K562 (cell line): ENCODE results near the gene UVRAG. TPM values are rescaled to one million over a fixed set of nuclear protein-coding genes. Genes with fewer than 3 reads are reported as not detected.

Experiments used
- ATAC-seq: fragments of 200-7000 bp; cut with Tn5 transposase; 3 replicates; pipeline ENCODE4 v1.9.1; 2020; ENCODE audit warnings: moderate library complexity
- BruUV-seq: library from RNA; stranded (reverse); fragments of 400-500 nt; replicated peaks from 2 replicates; lab custom pipeline; 2021; lab: Mats Ljungman, UMichigan
- CTCF ChIA-PET: fragments of 300-600 bp; formaldehyde crosslinking; extraction: SDS; loops from one replicate; lab custom pipeline; 2021; ENCODE audit warnings: low intra/inter-chr PET ratio; lab: Yijun Ruan, JAX
- POLR2A ChIA-PET: fragments of 300-600, 350-650 bp; sonication (Branson Sonifier 250); formaldehyde crosslinking; extraction: SDS; loops from one replicate; lab custom pipeline; 2021; ENCODE audit warnings: antibody characterized with exemption, inconsistent platforms; lab: Yijun Ruan, JAX
- DNase-seq, 4 experiments: peaks; one replicate each; pipeline versions ENCODE4 v3.0.0 to v3.0.0-alpha.2; 2011 to 2018; ENCODE audit warnings: low spot score in 3 of 4, mixed read lengths in 3 of 4; ENCODE audit errors: extremely low read depth in 1 of 4
- FAIRE-seq: peaks from 2 replicates; lab custom pipeline; 2011; peaks lifted over from hg19 to GRCh38; lab: Jason Lieb, UNC
- H2AFZ ChIP-seq: 2 replicates; pipeline ENCODE4 v1.6.0; 2011; ENCODE audit warnings: low read depth, low read length, control low read depth, inconsistent platforms
- H3K27ac ChIP-seq: fragments of 200-600 bp; 3 replicates; pipeline ENCODE4 v1.8.0; 2011; ENCODE audit warnings: low read depth, mild to moderate bottlenecking, control low read depth, inconsistent platforms, low read length, moderate library complexity, mixed read lengths; ENCODE audit errors: extremely low read depth
- H3K27me3 ChIP-seq, 2 experiments: fragments of 300-600 bp in 1 of 2; 2 replicates in 1 of 2; 3 replicates in 1 of 2; pipeline versions ENCODE4 v1.6.0 to v1.8.0; 2011; ENCODE audit warnings: inconsistent platforms in 2 of 2, low read length in 2 of 2, mild to moderate bottlenecking in 1 of 2, mixed read lengths in 1 of 2, moderate library complexity in 1 of 2; ENCODE audit not compliant: control insufficient read depth in 2 of 2, insufficient read depth in 2 of 2
- H3K36me3 ChIP-seq: fragments of 300-600 bp; 3 replicates; pipeline ENCODE4 v1.8.0; 2011; ENCODE audit warnings: mild to moderate bottlenecking, low read length, inconsistent platforms; ENCODE audit not compliant: control insufficient read depth, insufficient read depth
- H3K4me1 ChIP-seq, 2 experiments: fragments of 200-600 bp in 1 of 2; replicated peaks in 1 of 2; 2 replicates in 1 of 2; 3 replicates in 1 of 2; pipeline versions ENCODE4 v1.5.1 to v1.8.0; 2011; ENCODE audit warnings: inconsistent platforms in 2 of 2, low read length in 2 of 2, mild to moderate bottlenecking in 1 of 2, mixed read lengths in 1 of 2, moderate library complexity in 1 of 2; ENCODE audit not compliant: control insufficient read depth in 2 of 2, insufficient read depth in 2 of 2
- H3K4me2 ChIP-seq: 2 replicates; pipeline ENCODE4 v1.6.1; 2011; ENCODE audit warnings: low read length, control low read depth, inconsistent platforms, mixed read lengths; ENCODE audit not compliant: insufficient read depth
- H3K4me3 ChIP-seq: fragments of 200-600 bp; sonication (generic), shearing (Covaris generic); 2 replicates; pipeline ENCODE4 v1.5.1; 2016; ENCODE audit warnings: control low read depth, inconsistent platforms
- H3K79me2 ChIP-seq: fragments of 200-600 bp; 3 replicates; pipeline ENCODE4 v1.8.0; 2011; ENCODE audit warnings: low read length, inconsistent platforms; ENCODE audit not compliant: control insufficient read depth, insufficient read depth
- H3K9ac ChIP-seq, 2 experiments: 2 replicates each; pipeline versions ENCODE4 v1.6.0 to v1.6.1; 2011; ENCODE audit warnings: low read depth in 2 of 2, low read length in 2 of 2, control low read depth in 1 of 2, inconsistent platforms in 1 of 2, mild to moderate bottlenecking in 1 of 2, mixed read lengths in 1 of 2; ENCODE audit not compliant: insufficient read depth in 1 of 2
- H3K9me1 ChIP-seq: one replicate; pipeline ENCODE4 v1.6.0; 2011; ENCODE audit warnings: inconsistent platforms, mild to moderate bottlenecking, low read length, moderate library complexity; ENCODE audit not compliant: control insufficient read depth, insufficient read depth
- H3K9me3 ChIP-seq: replicated peaks from 2 replicates; pipeline ENCODE4 v1.5.1; 2011; ENCODE audit warnings: low read depth, low read length, inconsistent platforms; ENCODE audit not compliant: control insufficient read depth, insufficient read depth
- H4K20me1 ChIP-seq: replicated peaks from 2 replicates; pipeline ENCODE4 v1.6.1; 2011; ENCODE audit warnings: low read length, inconsistent platforms, mixed read lengths; ENCODE audit not compliant: control insufficient read depth, insufficient read depth
- CREB1 ChIP-seq, 2 experiments: sonication (generic) in 1 of 2; formaldehyde crosslinking in 1 of 2; IDR thresholded peaks; 2 replicates each; pipeline versions ENCODE4 v1.6.1 to v1.8.0; 2012 to 2022; ENCODE audit warnings: inconsistent platforms in 1 of 2, mild to moderate bottlenecking in 1 of 2, missing genetic modification reagents in 1 of 2, moderate library complexity in 1 of 2
- GTF2E2 ChIP-seq: fragments of 200-800 bp; sonication (Bioruptor generic); IDR thresholded peaks from 2 replicates; pipeline ENCODE4 v1.6.1; 2016; ENCODE audit warnings: missing genetic modification characterization, missing compliant biosample characterization
- MBD1 ChIP-seq: fragments of 250-450 bp; sonication (Bioruptor Pico); IDR thresholded peaks from 2 replicates; pipeline ENCODE4 v1.8.0; 2022; ENCODE audit warnings: inconsistent platforms
- SIN3B ChIP-seq: fragments of 450-650 bp; IDR thresholded peaks from 2 replicates; pipeline ENCODE4 v1.6.1; 2017; ENCODE audit warnings: low read depth, mild to moderate bottlenecking, moderate library complexity
- ZNF561 ChIP-seq: fragments of 450-650 bp; formaldehyde crosslinking; conservative IDR thresholded peaks from 2 replicates; pipeline ENCODE4 v1.4.0; 2020; ENCODE audit warnings: mild to moderate bottlenecking, moderate library complexity
- WGBS: fragments of 100-300 bp; shearing (Covaris generic); methylation state at CpG from one replicate; pipeline ENCODE4 v1.1.6; 2016; ENCODE audit warnings: low coverage, mixed read lengths; ENCODE audit not compliant: insufficient coverage; ENCODE audit errors: missing lambda C conversion rate; 5-methylcytosine and 5-hydroxymethylcytosine counted together
- in situ Hi-C: fragments of 300-500 bp; cut with MboI; formaldehyde crosslinking; loops from 4 replicates; pipeline ENCODE4 v1.15.0; 2018; ENCODE audit warnings: inconsistent platforms, mixed read lengths
- intact Hi-C: fragments of 100-400 bp; cut with micrococcal nuclease; formaldehyde crosslinking; loops from 2 replicates; pipeline ENCODE4 v1.14.2; 2022
- polyA plus RNA-seq, 8 experiments: library from polyadenylated mRNA; depleted of rRNA in 4 of 8; stranded (reverse) in 5 of 8; unstranded in 3 of 8; fragments of >200 nt; fragmentation: Nextera tagmentation in 2 of 8; fragmentation: Illumina TruSeq in 1 of 8; extraction: Ambion mirVana in 2 of 8; extraction: Trizol in 1 of 8; gene quantifications; 2 replicates each; pipeline versions ENCODE4 v1.2.1 to v1.2.3, GENCODE V29; 2011 to 2014; ENCODE audit warnings: inconsistent platforms in 1 of 8, missing spikeins in 1 of 8
- total RNA-seq, 7 experiments: library from RNA; depleted of rRNA in 6 of 7; stranded (reverse); fragments of >200 nt in 6 of 7; fragmentation: Illumina TruSeq in 2 of 7; extraction: Trizol in 2 of 7; gene quantifications; 2 replicates each; pipeline versions ENCODE4 v1.2.1 to v1.2.3, GENCODE V29; 2011 to 2021; ENCODE audit warnings: low replicate concordance in 1 of 7

Gene UVRAG
- total and polyA plus RNA-seq, 9 of the 15 experiments (the other 6 are each of a cell fraction or from before 2014, with no cell fraction given) = 3.1 to 17.8 (median 12.4) TPM

- H3K4me3 ChIP-seq = no peak overlapping the region
- H3K79me2 ChIP-seq = 0 out of 3 replicates have a peak, but pooled peaks cover 5% of the 10 kb centered on the region
- peaks cover 0 to 15% of the 10 kb centered on the region in 2 experiments; a peak in 4 of 5 replicates for H3K4me1 ChIP-seq
- TF ChIP-seq MBD1 (CRISPR knock-in tag) (no peak), GTF2E2 (tag) (0 out of 2 replicates have a peak, but pooled peaks have one; percentile 13), CREB1 (IDR thresholded peaks at IDR 0.05) (no peak), CREB1 (CRISPR knock-in tag; IDR thresholded peaks at IDR 0.05) (no peak), SIN3B (no peak), ZNF561 (no peak)
- TF ChIP-seq, all 486 proteins: peak for 1
- ATAC-seq = no peak
- H4K20me1 ChIP-seq = 0 out of 2 replicates have a peak, but pooled peaks cover 6% of the 10 kb centered on the region
- in situ Hi-C loops = no loop called here
- CTCF ChIA-PET = no interaction called here
- POLR2A ChIA-PET = interaction anchor here (0.6 to 1.1 kb wide), 2 partner anchors 13 to 35 kb away, joined by 3 to 4 read pairs; no protein-coding TSS in a partner anchor
- no peak overlapping the region for H3K9ac ChIP-seq
- no peak for DNase-seq
- H3K27ac ChIP-seq = no peak overlapping the region
- BruUV-seq = no TSS peak
- no peak overlapping the region for H3K4me2 ChIP-seq
- H3K9me1 ChIP-seq = no peaks in the 10 kb centered on the region
- no peak for FAIRE-seq
- H2AFZ ChIP-seq = no peak overlapping the region
- WGBS = 62% methylated on average over 2 of the region's 2 CpGs
- no peaks in the 10 kb centered on the region for H3K36me3 ChIP-seq
- intact Hi-C loops = no loop called here
- no peaks in the 10 kb centered on the region for H3K9me3 ChIP-seq
- H3K27me3 ChIP-seq = no peaks in the 10 kb centered on the region
Observed at GRCh38 chr11:75945947-75946346, 130.9 kb downstream of the UVRAG start.
